ENCODE data around the gene GIPC2. TPM values are rescaled to one million over a fixed set of nuclear protein-coding genes. Genes with fewer than 3 reads are reported as not detected.

GIPC2 gene
- total RNA-seq, 2 donors from 2014 or later: 0.79 to 2.1 TPM

DNA sequence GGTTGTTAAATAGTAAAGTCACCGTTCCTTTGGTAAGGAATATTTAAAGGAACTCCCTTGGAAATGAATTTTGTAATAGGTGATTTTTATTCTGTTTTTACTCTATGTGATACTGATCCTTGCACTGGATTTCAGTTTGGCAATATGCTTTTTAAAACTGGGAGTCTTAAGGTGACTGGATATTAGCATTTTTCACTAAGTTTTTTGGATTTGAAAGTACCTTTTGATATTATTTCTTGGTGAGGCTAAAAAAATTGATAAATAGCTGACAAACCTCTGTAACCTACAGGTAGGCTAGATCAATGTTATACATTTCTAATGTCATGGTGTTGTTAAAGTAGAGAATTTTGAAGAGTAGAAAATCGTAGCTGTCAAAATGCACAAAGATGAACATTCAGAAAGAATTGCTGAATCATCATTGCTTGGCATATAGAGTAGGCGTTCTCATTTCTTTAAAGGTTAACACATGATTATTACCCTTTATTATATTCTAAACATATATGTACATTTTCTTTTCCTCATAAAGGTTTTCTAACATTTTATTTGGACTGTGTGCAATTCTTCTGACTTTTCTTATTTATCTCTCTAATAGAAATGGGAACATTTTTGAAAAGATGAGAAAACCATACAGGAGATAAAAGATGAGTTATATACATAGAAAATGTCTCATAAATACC, 42.6 kb upstream of the GIPC2 start:
- no peak overlapping the region for H3K27ac ChIP-seq (ENCODE audit: low read depth, low read length)
- peaks cover 6% of the 10 kb centered on the region for H3K4me1 ChIP-seq (ENCODE audit: control insufficient read depth, insufficient read depth, low read length)
- Mint-ChIP-seq H3K4me3 (no peak overlapping the region), H3K36me3 (ENCODE audit: low read depth) (no peaks in the 10 kb centered on the region), H3K4me1 (peaks cover 11% of the 10 kb centered on the region), H3K9me3 (no peaks in the 10 kb centered on the region), H3K27me3 (ENCODE audit: insufficient read depth) (no peaks in the 10 kb centered on the region), H3K27ac (peak overlapping the region; percentile 45)
- H3K9ac ChIP-seq (ENCODE audit: extremely low read depth, low read length, poor library complexity, severe bottlenecking): no peak overlapping the region
- H3K9me3 ChIP-seq (ENCODE audit: control insufficient read depth, low read length): no peaks in the 10 kb centered on the region
- no peaks in the 10 kb centered on the region for H3K27me3 ChIP-seq (ENCODE audit: control insufficient read depth, insufficient read depth, low read length, poor library complexity, severe bottlenecking)
- TF ChIP-seq, protein P1, sequence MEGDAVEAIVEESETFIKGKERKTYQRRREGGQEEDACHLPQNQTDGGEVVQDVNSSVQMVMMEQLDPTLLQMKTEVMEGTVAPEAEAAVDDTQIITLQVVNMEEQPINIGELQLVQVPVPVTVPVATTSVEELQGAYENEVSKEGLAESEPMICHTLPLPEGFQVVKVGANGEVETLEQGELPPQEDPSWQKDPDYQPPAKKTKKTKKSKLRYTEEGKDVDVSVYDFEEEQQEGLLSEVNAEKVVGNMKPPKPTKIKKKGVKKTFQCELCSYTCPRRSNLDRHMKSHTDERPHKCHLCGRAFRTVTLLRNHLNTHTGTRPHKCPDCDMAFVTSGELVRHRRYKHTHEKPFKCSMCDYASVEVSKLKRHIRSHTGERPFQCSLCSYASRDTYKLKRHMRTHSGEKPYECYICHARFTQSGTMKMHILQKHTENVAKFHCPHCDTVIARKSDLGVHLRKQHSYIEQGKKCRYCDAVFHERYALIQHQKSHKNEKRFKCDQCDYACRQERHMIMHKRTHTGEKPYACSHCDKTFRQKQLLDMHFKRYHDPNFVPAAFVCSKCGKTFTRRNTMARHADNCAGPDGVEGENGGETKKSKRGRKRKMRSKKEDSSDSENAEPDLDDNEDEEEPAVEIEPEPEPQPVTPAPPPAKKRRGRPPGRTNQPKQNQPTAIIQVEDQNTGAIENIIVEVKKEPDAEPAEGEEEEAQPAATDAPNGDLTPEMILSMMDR (conservative IDR thresholded peaks at IDR 0.05): no peak
- WGBS, 2 experiments (ENCODE audit: insufficient coverage in 1 of 2, insufficient read length in 1 of 2): 73 to 88% methylated on average over 2 to 3 of the region's 3 CpGs
- DNase-seq: no peak
- no peaks in the 10 kb centered on the region for H3K36me3 ChIP-seq (ENCODE audit: control insufficient read depth, insufficient read depth, low read length)
- no peak overlapping the region for H3K4me3 ChIP-seq (ENCODE audit: low read length)

DNA sequence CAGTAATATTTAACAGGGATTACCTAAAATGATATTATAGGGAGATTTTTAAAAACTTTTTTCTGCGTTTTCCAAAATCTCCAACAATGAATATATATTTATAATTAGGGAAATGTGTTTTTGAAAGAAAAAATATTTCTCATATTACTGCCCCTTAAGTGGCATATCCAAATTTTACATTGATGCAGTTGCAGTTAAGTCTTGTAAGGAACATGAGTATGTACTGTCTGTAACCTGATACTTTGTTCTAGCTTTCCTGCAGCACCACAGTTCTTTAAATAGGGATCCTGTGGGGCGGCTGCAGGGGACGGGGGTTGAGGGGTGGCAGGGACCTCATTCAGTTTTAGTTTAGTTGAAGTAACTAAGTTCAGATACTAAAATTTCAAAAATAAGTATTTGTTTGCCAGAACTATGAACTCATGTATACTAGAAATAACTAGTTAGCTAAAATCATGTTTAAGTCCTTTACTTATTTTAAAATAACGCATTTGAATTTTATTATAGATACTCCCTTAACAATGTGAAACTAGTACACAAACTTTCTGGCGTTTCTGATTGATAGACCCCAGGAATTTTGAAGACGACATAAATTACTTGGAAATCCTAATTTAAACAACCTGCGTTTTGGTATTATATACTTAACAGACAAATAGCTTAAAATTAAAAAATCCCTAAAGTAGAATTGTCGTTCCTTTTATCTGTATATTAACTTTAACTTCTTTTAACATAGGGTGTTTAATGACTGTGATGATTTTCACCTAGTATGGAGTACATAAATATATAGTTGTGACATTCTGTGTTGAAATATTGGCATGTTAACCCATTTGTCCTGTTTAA, 41.7 kb upstream of the GIPC2 start:
- Mint-ChIP-seq H3K9me3 (no peaks in the 10 kb centered on the region), H3K4me3 (peak overlapping the region; percentile 52), H3K27me3 (ENCODE audit: insufficient read depth) (no peaks in the 10 kb centered on the region), H3K4me1 (peaks cover 11% of the 10 kb centered on the region), H3K36me3 (ENCODE audit: low read depth) (no peaks in the 10 kb centered on the region), H3K27ac (peak overlapping the region; percentile 98)
- Histone ChIP-seq H3K36me3 (ENCODE audit: control insufficient read depth, insufficient read depth, low read length) (no peaks in the 10 kb centered on the region), H3K27me3 (ENCODE audit: control insufficient read depth, insufficient read depth, low read length, poor library complexity, severe bottlenecking) (no peaks in the 10 kb centered on the region), H3K9me3 (ENCODE audit: control insufficient read depth, low read length) (no peaks in the 10 kb centered on the region), H3K4me1 (ENCODE audit: control insufficient read depth, insufficient read depth, low read length) (peaks cover 6% of the 10 kb centered on the region), H3K4me3 (ENCODE audit: low read length) (peak overlapping the region; percentile 85), H3K9ac (ENCODE audit: extremely low read depth, low read length, poor library complexity, severe bottlenecking) (peak overlapping the region; percentile 96), H3K27ac (ENCODE audit: low read depth, low read length) (peak overlapping the region; percentile 99)
- TF ChIP-seq, protein P1 (conservative IDR thresholded peaks at IDR 0.05): no peak
- DNase-seq: peak; percentile 85
- 0 to 19% methylated on average over 2 to 5 of the region's 8 CpGs for WGBS, 2 experiments (ENCODE audit: insufficient coverage in 1 of 2, insufficient read length in 1 of 2)

DNA sequence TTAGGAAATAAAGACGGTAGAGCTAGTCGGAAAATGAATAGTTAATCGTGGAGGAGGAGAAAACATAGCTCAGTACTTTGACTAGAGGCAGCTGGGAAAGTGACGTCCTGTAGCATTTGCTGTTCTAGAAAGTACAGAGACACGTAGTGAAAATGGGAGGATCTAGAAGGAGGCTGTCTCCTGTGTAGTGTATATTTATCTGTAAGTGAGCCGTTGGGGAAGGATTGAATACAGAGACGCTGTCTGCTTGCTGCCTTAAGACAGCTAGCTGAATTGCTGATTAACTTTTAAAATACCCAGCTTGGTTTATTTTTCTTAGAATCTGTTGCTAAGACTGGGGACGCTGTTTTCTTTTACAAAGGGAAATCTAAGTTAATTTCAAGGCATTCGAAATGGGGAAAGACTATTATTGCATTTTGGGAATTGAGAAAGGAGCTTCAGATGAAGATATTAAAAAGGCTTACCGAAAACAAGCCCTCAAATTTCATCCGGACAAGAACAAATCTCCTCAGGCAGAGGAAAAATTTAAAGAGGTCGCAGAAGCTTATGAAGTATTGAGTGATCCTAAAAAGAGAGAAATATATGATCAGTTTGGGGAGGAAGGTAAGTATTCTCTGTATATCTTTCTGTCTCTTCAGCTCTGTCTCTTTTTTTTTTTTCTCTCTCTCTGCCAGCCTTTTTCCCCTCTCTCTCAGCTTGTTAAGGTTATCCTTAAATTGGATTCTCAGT, 40.9 kb upstream of the GIPC2 start, which contains the start of gene DNAJB4:
TSS of gene DNAJB4 (plus strand) at position 221 of the 729 bp plus-strand sequence. CDS start at position 393, 172 bp downstream.
- Mint-ChIP-seq H3K4me1 (peaks cover 11% of the 10 kb centered on the region), H3K36me3 (ENCODE audit: low read depth) (no peaks in the 10 kb centered on the region), H3K27ac (peak within 1 kb of the TSS; percentile 98), H3K27me3 (ENCODE audit: insufficient read depth) (no peaks in the 10 kb centered on the region), H3K4me3 (peak within 1 kb of the TSS; percentile 52), H3K9me3 (no peaks in the 10 kb centered on the region)
- Histone ChIP-seq H3K4me3 (ENCODE audit: low read length) (peak within 1 kb of the TSS; percentile 85), H3K9me3 (ENCODE audit: control insufficient read depth, low read length) (no peaks in the 10 kb centered on the region), H3K27me3 (ENCODE audit: control insufficient read depth, insufficient read depth, low read length, poor library complexity, severe bottlenecking) (no peaks in the 10 kb centered on the region), H3K27ac (ENCODE audit: low read depth, low read length) (peak within 1 kb of the TSS; percentile 99), H3K9ac (ENCODE audit: extremely low read depth, low read length, poor library complexity, severe bottlenecking) (peak within 1 kb of the TSS; percentile 96), H3K4me1 (ENCODE audit: control insufficient read depth, insufficient read depth, low read length) (peaks cover 6% of the 10 kb centered on the region), H3K36me3 (ENCODE audit: control insufficient read depth, insufficient read depth, low read length) (no peaks in the 10 kb centered on the region)
- DNase-seq: peak; percentile 75
- TF ChIP-seq, protein P1 (conservative IDR thresholded peaks at IDR 0.05): no peak
- 0 to 16% methylated on average over 6 to 12 of the region's 12 CpGs for WGBS, 2 experiments (ENCODE audit: insufficient coverage in 1 of 2, insufficient read length in 1 of 2)

Data from endodermal cell (in vitro differentiated cells).